PC-3 (cell line): ENCODE data around the gene ROR1. TPM values are rescaled to one million over a fixed set of nuclear protein-coding genes. Genes with fewer than 3 reads are reported as not detected.

Experiments
- ATAC-seq: fragments of 200-7000 bp; cut with Tn5 transposase; 2 replicates; pipeline ENCODE4 v1.9.1; 2020; ENCODE audit warnings: mild to moderate bottlenecking, moderate library complexity
- BruUV-seq: library from RNA; stranded (reverse); fragments of 400-500 nt; replicated peaks from 2 replicates; lab custom pipeline; 2021; lab: Mats Ljungman, UMichigan
- CTCF ChIA-PET: fragments of 300-600 bp; sonication (Branson Sonifier 250); formaldehyde crosslinking; loops from one replicate; lab custom pipeline; 2022; ENCODE audit warnings: antibody characterized with exemption; lab: Charles Lee
- POLR2A ChIA-PET: fragments of 300-600 bp; sonication (Branson Sonifier 250); formaldehyde crosslinking; loops from one replicate; lab custom pipeline; 2022; ENCODE audit warnings: antibody characterized with exemption; ENCODE audit not compliant: unreplicated experiment; lab: Charles Lee
- DNase-seq: peaks from one replicate; pipeline ENCODE4 v3.0.0-alpha.2; 2015
- H2AFZ ChIP-seq: fragments of 300-600 bp; sonication (generic); 2 replicates; pipeline ENCODE4 v1.6.0; 2016; ENCODE audit warnings: antibody characterized with exemption, low read length
- H3F3A ChIP-seq: fragments of 300-600 bp; sonication (generic); one replicate; pipeline ENCODE4 v1.6.0; 2017; ENCODE audit warnings: antibody characterized with exemption, low read length, control low read depth, mild to moderate bottlenecking; ENCODE audit not compliant: unreplicated experiment
- H3K27ac ChIP-seq: fragments of 300-600 bp; sonication (generic); 2 replicates; pipeline ENCODE4 v1.5.1; 2016; ENCODE audit warnings: mild to moderate bottlenecking, low read length
- H3K27me3 ChIP-seq: fragments of 300-600 bp; sonication (generic); 2 replicates; pipeline ENCODE4 v1.6.1; 2016; ENCODE audit warnings: low read length, mixed read lengths
- H3K36me3 ChIP-seq: fragments of 300-600 bp; sonication (generic); 2 replicates; pipeline ENCODE4 v1.6.1; 2016; ENCODE audit warnings: low read depth, mixed run types, low read length, mixed read lengths
- H3K4me1 ChIP-seq: fragments of 300-600 bp; sonication (generic); 2 replicates; pipeline ENCODE4 v1.5.1; 2016; ENCODE audit warnings: low read length; ENCODE audit not compliant: insufficient read depth
- H3K4me2 ChIP-seq: fragments of 300-600 bp; sonication (generic); 2 replicates; pipeline ENCODE4 v1.6.0; 2016; ENCODE audit warnings: low read length
- H3K4me3 ChIP-seq: fragments of 300-600 bp; sonication (generic); 2 replicates; pipeline ENCODE4 v1.5.1; 2016; ENCODE audit warnings: mild to moderate bottlenecking, low read length, mixed read lengths
- H3K79me2 ChIP-seq: fragments of 300-600 bp; sonication (generic); 2 replicates; pipeline ENCODE4 v1.6.1; 2017; ENCODE audit warnings: low read length, mixed read lengths
- H3K9ac ChIP-seq: fragments of 300-600 bp; sonication (generic); 2 replicates; pipeline ENCODE4 v1.6.0; 2016; ENCODE audit warnings: mild to moderate bottlenecking, low read length
- H3K9me2 ChIP-seq: fragments of 300-600 bp; sonication (generic); replicated peaks from 2 replicates; pipeline ENCODE4 v1.6.1; 2016; ENCODE audit warnings: mixed run types, low read length, mixed read lengths
- H3K9me3 ChIP-seq: fragments of 300-600 bp; sonication (generic); 2 replicates; pipeline ENCODE4 v1.6.1; 2016; ENCODE audit warnings: low read length, mixed read lengths
- H4K20me1 ChIP-seq: fragments of 300-600 bp; sonication (generic); 2 replicates; pipeline ENCODE4 v1.6.1; 2016; ENCODE audit warnings: low read length, mixed read lengths
- EZH2 ChIP-seq: fragments of 300-600 bp; sonication (generic); IDR thresholded peaks from one replicate; pipeline ENCODE4 v1.6.1; 2017; ENCODE audit warnings: antibody characterized with exemption, mild to moderate bottlenecking, low read length; ENCODE audit not compliant: unreplicated experiment
- EZH2phosphoT487 ChIP-seq: fragments of 300-600 bp; sonication (generic); IDR thresholded peaks from 2 replicates; pipeline ENCODE4 v1.6.1; 2018; ENCODE audit warnings: mild to moderate bottlenecking, antibody characterized with exemption, low read length, borderline replicate concordance
- intact Hi-C: fragments of 100-400 bp; cut with micrococcal nuclease; formaldehyde crosslinking; loops from 2 replicates; pipeline ENCODE4 v1.9.0; 2023
- total RNA-seq: library from RNA; depleted of rRNA; stranded (reverse); fragments of >200 nt; gene quantifications from 2 replicates; pipeline ENCODE4 v1.2.3, GENCODE V29; 2014
- TF ChIP-seq, protein P1 (sequence below): fragments of 300-600 bp; sonication (generic); conservative IDR thresholded peaks from 2 replicates; pipeline ENCODE4 v1.5.1; 2017; ENCODE audit warnings: antibody characterized with exemption, low read depth, mild to moderate bottlenecking, low read length

Gene ROR1
- total RNA-seq, 1 experiment from 2014 or later = 16.5 TPM

DNA sequence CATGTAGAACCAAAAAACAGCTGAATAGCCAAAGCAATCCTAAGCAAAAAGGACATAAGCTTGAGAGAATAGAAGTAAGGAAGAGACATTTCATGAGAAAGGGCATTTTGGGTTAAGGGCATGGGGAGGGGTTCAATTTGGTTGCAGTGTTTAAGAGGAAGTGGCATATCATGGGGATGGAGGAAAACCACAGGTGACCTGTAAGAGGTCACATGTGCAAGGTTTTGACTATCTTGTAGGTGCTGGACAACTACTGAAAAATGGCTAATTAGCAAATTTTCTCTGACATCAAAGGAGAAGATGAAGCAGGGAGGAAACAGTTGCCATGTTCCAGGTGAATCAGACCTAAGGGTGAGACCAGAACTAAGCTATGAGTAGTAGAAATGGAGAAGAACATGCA lies 31.3 kb upstream of the ROR1 start:
- no peak overlapping the region for H3K27ac ChIP-seq

DNA sequence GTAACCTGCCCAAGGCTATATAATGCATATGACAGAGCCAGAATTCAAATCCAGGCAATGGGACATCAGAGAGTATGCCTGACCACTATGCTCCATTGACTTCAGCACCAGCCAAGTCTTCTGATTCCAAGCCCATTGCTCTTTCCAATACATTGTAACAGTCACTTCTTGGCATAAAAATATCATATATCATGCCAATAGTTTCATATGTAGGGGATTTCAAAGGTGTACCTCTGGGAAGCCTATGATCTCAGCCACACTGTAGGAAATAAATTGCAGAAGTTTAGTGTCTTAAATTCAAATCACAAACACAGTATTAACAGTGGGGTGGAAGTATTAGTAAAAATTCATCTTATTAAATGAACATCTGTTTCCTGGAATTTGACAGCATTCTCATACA lies 30.0 kb upstream of the ROR1 start:
- Histone ChIP-seq H3K27ac (no peak overlapping the region), H2AFZ (no peak overlapping the region), H3K36me3 (no peaks in the 10 kb centered on the region), H3K9ac (no peak overlapping the region), H3K79me2 (no peaks in the 10 kb centered on the region), H3K27me3 (no peaks in the 10 kb centered on the region), H4K20me1 (no peaks in the 10 kb centered on the region), H3F3A (no peaks in the 10 kb centered on the region), H3K4me3 (no peak overlapping the region), H3K4me1 (peaks cover 25% of the 10 kb centered on the region), H3K9me3 (no peaks in the 10 kb centered on the region), H3K9me2 (no peaks in the 10 kb centered on the region), H3K4me2 (no peak overlapping the region)
- POLR2A ChIA-PET = no interaction called here
- no TSS peak for BruUV-seq
- DNase-seq = no peak
- CTCF ChIA-PET = no interaction called here
- TF ChIP-seq, protein P1, sequence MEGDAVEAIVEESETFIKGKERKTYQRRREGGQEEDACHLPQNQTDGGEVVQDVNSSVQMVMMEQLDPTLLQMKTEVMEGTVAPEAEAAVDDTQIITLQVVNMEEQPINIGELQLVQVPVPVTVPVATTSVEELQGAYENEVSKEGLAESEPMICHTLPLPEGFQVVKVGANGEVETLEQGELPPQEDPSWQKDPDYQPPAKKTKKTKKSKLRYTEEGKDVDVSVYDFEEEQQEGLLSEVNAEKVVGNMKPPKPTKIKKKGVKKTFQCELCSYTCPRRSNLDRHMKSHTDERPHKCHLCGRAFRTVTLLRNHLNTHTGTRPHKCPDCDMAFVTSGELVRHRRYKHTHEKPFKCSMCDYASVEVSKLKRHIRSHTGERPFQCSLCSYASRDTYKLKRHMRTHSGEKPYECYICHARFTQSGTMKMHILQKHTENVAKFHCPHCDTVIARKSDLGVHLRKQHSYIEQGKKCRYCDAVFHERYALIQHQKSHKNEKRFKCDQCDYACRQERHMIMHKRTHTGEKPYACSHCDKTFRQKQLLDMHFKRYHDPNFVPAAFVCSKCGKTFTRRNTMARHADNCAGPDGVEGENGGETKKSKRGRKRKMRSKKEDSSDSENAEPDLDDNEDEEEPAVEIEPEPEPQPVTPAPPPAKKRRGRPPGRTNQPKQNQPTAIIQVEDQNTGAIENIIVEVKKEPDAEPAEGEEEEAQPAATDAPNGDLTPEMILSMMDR = no peak
- TF ChIP-seq EZH2 = no peak
- no peak for TF ChIP-seq EZH2phosphoT487
- ATAC-seq = no peak
- intact Hi-C loops = no loop called here

More for the DNA sequence above, 31.3 kb upstream of the ROR1 start:
- Histone ChIP-seq H3F3A (no peaks in the 10 kb centered on the region), H3K4me1 (peaks cover 23% of the 10 kb centered on the region), H3K79me2 (no peaks in the 10 kb centered on the region), H4K20me1 (no peaks in the 10 kb centered on the region), H2AFZ (no peak overlapping the region), H3K9ac (no peak overlapping the region), H3K36me3 (no peaks in the 10 kb centered on the region), H3K27me3 (no peaks in the 10 kb centered on the region), H3K4me3 (no peak overlapping the region), H3K9me3 (no peaks in the 10 kb centered on the region), H3K9me2 (no peaks in the 10 kb centered on the region), H3K4me2 (no peak overlapping the region)
- ATAC-seq (no peak), DNase-seq (no peak)
- no peak for TF ChIP-seq EZH2phosphoT487
- TF ChIP-seq, protein P1 = no peak
- TF ChIP-seq EZH2 = no peak
- intact Hi-C loops = no loop called here
- BruUV-seq = no TSS peak
- CTCF ChIA-PET = no interaction called here
- POLR2A ChIA-PET = no interaction called here

DNA sequence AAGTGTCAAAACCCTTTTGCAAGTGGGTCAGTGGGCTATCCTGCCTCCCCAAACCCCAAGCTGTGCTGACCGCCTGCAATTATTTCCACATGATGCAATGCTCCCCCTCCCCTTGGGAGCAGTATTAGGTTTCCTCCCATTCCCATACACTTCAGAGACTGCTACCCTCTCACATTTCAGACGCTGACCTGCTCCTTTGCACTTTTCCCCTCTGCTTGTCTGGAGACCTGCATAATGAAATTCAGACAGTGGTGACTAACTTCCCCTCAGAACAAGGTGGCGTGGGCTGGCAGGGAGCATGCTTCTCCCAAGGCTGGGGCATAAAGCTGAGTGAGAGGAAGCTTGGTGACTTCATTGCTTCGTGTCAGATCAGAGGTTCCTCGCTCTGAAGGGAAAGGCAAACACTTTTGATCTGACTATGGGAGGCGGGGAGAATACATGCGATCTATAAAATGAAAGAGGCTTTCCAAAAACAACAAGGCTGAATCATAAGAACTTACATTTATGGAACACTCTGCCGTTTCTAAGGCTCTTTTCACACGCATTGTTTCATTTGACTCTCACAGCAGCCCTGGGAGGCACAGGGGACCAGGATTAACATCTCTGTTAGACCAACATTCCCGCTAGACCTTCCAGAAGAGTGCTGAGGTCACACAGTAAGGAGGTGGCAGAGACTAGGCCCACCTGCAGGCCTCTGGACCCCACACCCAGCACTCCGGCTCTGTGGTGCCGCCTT lies 27.5 kb upstream of the ROR1 start:
- no peaks in the 10 kb centered on the region for H3K9me3 ChIP-seq
- H3K27ac ChIP-seq = peak overlapping the region; percentile 100
- H3K4me2 ChIP-seq = peak overlapping the region; percentile 68
- H3K4me3 ChIP-seq = peak overlapping the region; percentile 31; the same call in 1 of the 2 replicates
- H4K20me1 ChIP-seq = no peaks in the 10 kb centered on the region
- no peak for TF ChIP-seq EZH2phosphoT487
- no peak for TF ChIP-seq EZH2
- DNase-seq (peak; percentile 93), ATAC-seq (peak; percentile 96)
- H3K36me3 ChIP-seq = no peaks in the 10 kb centered on the region
- no TSS peak for BruUV-seq
- no peaks in the 10 kb centered on the region for H3K79me2 ChIP-seq
- no peaks in the 10 kb centered on the region for H3K9me2 ChIP-seq
- intact Hi-C loops = loop anchor here (1.0 kb wide), 2 partner anchors 15 to 27 kb away; no protein-coding TSS in a partner anchor
- ChIA-PET CTCF (interaction anchor here (0.7 to 1.0 kb wide), 3 partner anchors 28 to 55 kb away, joined by 4 to 5 read pairs (median 4); partner anchors contain the start of gene ROR1), POLR2A (interaction anchor here (0.6 kb wide), 1 partner anchor 68 kb away, joined by 5 read pairs; no protein-coding TSS in a partner anchor)
- peak overlapping the region; percentile 70 for H2AFZ ChIP-seq
- no peaks in the 10 kb centered on the region for H3F3A ChIP-seq
- peaks cover 25% of the 10 kb centered on the region for H3K4me1 ChIP-seq
- H3K27me3 ChIP-seq = no peaks in the 10 kb centered on the region
- peak overlapping the region; percentile 84 for H3K9ac ChIP-seq
